Fibroblast of the aortic adventitia (primary cell): Measurements from ENCODE around the gene TMUB2. TPM values are rescaled to one million over a fixed set of nuclear protein-coding genes. Genes with fewer than 3 reads are reported as not detected.
A peak's percentile ranks its signal among the peaks of the same experiment; 100 is the strongest.

ENCODE experiments used
- DNase-seq: peaks from one replicate; pipeline ENCODE4 v3.0.0-alpha.2; 2010; ENCODE audit warnings: low read depth
- H3K4me3 ChIP-seq: 2 replicates; pipeline ENCODE4 v1.5.1; 2011; ENCODE audit warnings: low read depth, mild to moderate bottlenecking, control low read depth, low read length, moderate library complexity
- CTCF ChIP-seq: IDR thresholded peaks from 2 replicates; pipeline ENCODE4 v1.5.1; 2011; ENCODE audit warnings: mild to moderate bottlenecking, low read length, control low read depth, inconsistent platforms; ENCODE audit not compliant: insufficient read depth
- total RNA-seq: library from RNA; depleted of rRNA; stranded (reverse); fragments of >200 nt; gene quantifications from 2 replicates; pipeline ENCODE4 v1.2.3, GENCODE V29; 2012; ENCODE audit warnings: low replicate concordance

TMUB2 gene
- total RNA-seq, 1 donor: 23.0 TPM

DNA sequence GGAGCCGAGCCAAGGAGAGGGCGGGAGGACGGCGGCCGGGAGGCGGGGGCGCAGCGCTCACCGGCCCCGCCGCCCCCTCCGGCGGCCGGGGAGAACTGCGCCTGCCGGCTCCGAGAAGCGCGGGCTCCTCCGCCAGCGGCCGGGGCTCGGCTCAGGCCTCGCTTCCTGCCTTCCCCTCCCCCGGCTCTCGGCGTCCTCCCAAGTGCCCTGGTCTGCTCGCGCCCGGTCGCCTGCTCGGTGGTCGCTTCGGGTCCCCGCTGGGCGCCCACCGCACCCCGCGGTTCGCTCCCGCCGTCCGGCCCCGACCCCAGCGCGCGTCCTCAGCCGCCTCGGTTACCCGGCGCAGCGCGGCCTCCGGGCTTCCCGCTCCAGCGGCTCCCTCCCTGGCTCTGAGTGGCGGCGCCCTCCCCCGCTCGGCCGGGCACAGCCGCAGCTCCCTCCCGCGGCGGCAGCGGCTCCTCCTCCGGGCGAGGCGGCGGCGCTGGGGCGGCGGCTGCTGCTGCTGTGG is 32.4 kb downstream of the TMUB2 start:
- DNase-seq: peak; percentile 54
- peak; percentile 44 for TF ChIP-seq CTCF
- peak overlapping the region; percentile 85 for H3K4me3 ChIP-seq

GRCh38 chr17:44219616-44220212 is 32.9 kb downstream of the TMUB2 start, which contains the start of gene UBTF:
TSS of gene UBTF (minus strand) at chr17:44219675. CDS start at chr17:44218229, 1,446 bp downstream.
- peak; percentile 43 for DNase-seq
- TF ChIP-seq CTCF: peak; percentile 1
- H3K4me3 ChIP-seq: peak within 1 kb of the TSS; percentile 85

DNA sequence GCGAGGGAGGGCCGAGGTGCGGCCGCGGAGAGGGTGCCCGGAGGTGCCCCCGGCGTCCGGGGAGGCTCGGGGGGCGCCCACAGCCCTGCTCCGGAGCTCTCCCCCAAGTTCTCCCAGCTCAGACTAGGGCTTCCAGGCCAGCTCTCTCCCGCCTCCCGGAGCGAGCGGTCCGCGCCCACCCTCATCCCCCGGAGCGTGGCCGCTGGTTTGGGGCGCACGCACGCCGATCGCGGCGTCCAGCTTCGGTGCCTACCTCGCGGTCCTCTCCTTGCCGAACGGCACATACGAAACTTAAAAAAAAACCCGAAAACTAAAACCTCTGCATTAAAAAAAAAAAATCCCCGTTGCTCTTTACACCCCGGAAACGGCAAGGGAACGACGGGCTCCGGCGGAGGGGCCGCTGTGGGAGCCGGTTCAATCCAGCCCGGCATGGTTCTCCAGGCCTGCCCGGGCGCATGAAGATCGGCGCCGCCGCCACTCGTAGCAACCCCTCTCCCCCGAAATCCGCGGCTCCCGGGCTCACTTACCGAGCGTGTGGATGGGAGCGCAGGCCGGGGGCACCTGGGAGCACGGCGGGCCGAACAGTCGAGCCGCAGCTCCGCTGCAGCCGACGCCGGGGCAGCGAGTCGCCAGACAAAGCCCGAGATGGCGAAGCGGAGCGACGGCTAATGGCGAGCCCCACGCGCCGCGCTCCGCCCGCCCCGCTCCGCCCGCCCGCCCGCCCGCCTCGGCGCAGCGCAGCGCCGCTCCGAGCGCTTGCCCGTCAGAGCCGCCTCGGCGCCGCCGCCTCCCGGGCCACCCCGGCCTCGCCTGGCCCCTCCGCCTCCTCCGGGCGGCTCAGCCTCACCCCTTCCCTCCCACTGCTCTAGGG is 33.7 kb downstream of the TMUB2 start:
- DNase-seq: peak; percentile 61
- H3K4me3 ChIP-seq: peak overlapping the region; percentile 85
- TF ChIP-seq CTCF: no peak

GRCh38 chr17:44221084-44221861 is 34.5 kb downstream of the TMUB2 start:
- TF ChIP-seq CTCF: no peak
- peak overlapping the region; percentile 85 for H3K4me3 ChIP-seq
- peak; percentile 77 for DNase-seq

DNA sequence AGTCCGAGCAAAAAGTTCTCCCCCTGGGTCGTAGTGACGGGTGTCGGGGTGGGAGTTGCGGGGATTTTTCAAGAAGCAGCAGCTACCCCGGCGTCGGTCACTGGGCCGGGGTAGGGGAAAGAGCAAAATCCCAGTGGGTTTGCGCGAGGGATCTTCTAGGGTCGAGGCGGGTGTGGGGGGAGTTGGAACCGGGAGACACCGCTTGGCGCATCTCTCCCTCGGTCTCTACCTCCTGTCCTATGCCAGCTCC is 35.0 kb downstream of the TMUB2 start:
- no peak for TF ChIP-seq CTCF

GRCh38 chr17:44222112-44222869 is 35.5 kb downstream of the TMUB2 start:
- peak; percentile 27 for TF ChIP-seq CTCF
- peak overlapping the region; percentile 85 for H3K4me3 ChIP-seq
- DNase-seq: peak; percentile 87

More for the DNA sequence above, 35.0 kb downstream of the TMUB2 start:
- DNase-seq: no peak
- peak overlapping the region; percentile 85 for H3K4me3 ChIP-seq
